Activated naive CD8-positive, alpha-beta T cell treated with anti-CD3 and anti-CD28 coated beads for 36 hours (primary cell): Measurements from ENCODE around the gene ROBO1. TPM values are rescaled to one million over a fixed set of nuclear protein-coding genes. Genes with fewer than 3 reads are reported as not detected.

Experiments used
- DNase-seq: peaks from one replicate; pipeline ENCODE4 v3.0.0; 2021
- H3K27ac Mint-ChIP-seq: one replicate; pipeline ENCODE4 v1.8.0; 2022; ENCODE audit warnings: mild to moderate bottlenecking, moderate library complexity, mixed read lengths
- H3K27me3 Mint-ChIP-seq: one replicate; pipeline ENCODE4 v1.8.0; 2022; ENCODE audit warnings: mild to moderate bottlenecking, mixed read lengths
- H3K36me3 Mint-ChIP-seq: one replicate; pipeline ENCODE4 v1.8.0; 2021; ENCODE audit warnings: mild to moderate bottlenecking, mixed read lengths
- H3K4me1 Mint-ChIP-seq: one replicate; pipeline ENCODE4 v1.8.0; 2021; ENCODE audit warnings: mixed read lengths
- H3K4me3 Mint-ChIP-seq: one replicate; pipeline ENCODE4 v1.8.0; 2022; ENCODE audit warnings: mild to moderate bottlenecking, moderate library complexity, mixed read lengths
- H3K9me3 Mint-ChIP-seq: one replicate; pipeline ENCODE4 v1.8.0; 2022; ENCODE audit warnings: mixed read lengths
- total RNA-seq, 2 experiments: library from RNA; stranded (reverse); gene quantifications; one replicate each; pipeline ENCODE4 v1.2.3, GENCODE V29; 2021

The ROBO1 gene
- total RNA-seq, 2 experiments from 2014 or later = 13.8 to 16.5 TPM

- H3K27me3 Mint-ChIP-seq = no peaks in the 10 kb centered on the region
- no peaks in the 10 kb centered on the region for H3K36me3 Mint-ChIP-seq
- no peaks in the 10 kb centered on the region for H3K4me1 Mint-ChIP-seq
- no peak overlapping the region for H3K4me3 Mint-ChIP-seq
- DNase-seq = no peak
- H3K27ac Mint-ChIP-seq = no peak overlapping the region
- peaks cover 1% of the 10 kb centered on the region for H3K9me3 Mint-ChIP-seq
Measured at GRCh38 chr3:79367803-79368202, 400.0 kb downstream of the ROBO1 start.

DNA sequence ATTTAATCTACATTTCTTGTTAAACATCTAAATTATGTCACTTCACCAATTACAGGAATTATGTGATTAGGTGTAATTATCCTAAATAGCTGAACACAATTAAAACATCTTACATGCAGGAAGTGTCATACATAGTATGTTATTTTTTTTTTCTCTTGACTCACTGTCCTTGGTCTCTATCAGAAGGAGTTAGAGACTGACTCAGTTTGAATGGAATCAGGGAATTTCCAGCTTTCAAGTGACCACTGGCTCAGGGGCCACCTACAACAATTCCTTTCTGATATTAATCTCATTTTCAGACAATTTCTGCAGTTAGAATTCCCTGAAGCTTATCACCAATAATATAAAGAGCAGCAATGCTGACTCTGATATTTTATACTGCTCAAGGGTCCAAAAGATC, 400.7 kb downstream of the ROBO1 start:
- no peaks in the 10 kb centered on the region for H3K4me1 Mint-ChIP-seq
- H3K4me3 Mint-ChIP-seq = no peak overlapping the region
- DNase-seq = no peak
- peaks cover 1% of the 10 kb centered on the region for H3K9me3 Mint-ChIP-seq
- no peaks in the 10 kb centered on the region for H3K27me3 Mint-ChIP-seq
- no peaks in the 10 kb centered on the region for H3K36me3 Mint-ChIP-seq
- no peak overlapping the region for H3K27ac Mint-ChIP-seq

GRCh38 chr3:79366414-79366813, 401.4 kb downstream of the ROBO1 start:
- no peak for DNase-seq
- Mint-ChIP-seq H3K27me3 (no peaks in the 10 kb centered on the region), H3K4me1 (no peaks in the 10 kb centered on the region), H3K27ac (no peak overlapping the region), H3K9me3 (peaks cover 1% of the 10 kb centered on the region), H3K4me3 (no peak overlapping the region), H3K36me3 (no peaks in the 10 kb centered on the region)

- Mint-ChIP-seq H3K9me3 (peaks cover 1% of the 10 kb centered on the region), H3K36me3 (no peaks in the 10 kb centered on the region)
Measured at GRCh38 chr3:79364784-79365183, 403.0 kb downstream of the ROBO1 start.

GRCh38 chr3:79362571-79363270, 405.1 kb downstream of the ROBO1 start:
- DNase-seq = no peak
- Mint-ChIP-seq H3K4me1 (no peaks in the 10 kb centered on the region), H3K9me3 (peaks cover 1% of the 10 kb centered on the region), H3K36me3 (no peaks in the 10 kb centered on the region), H3K4me3 (no peak overlapping the region), H3K27me3 (no peaks in the 10 kb centered on the region), H3K27ac (no peak overlapping the region)

More at GRCh38 chr3:79364784-79365183, 403.0 kb downstream of the ROBO1 start:
- no peak overlapping the region for H3K27ac Mint-ChIP-seq
- H3K4me3 Mint-ChIP-seq = no peak overlapping the region
- no peaks in the 10 kb centered on the region for H3K4me1 Mint-ChIP-seq
- no peaks in the 10 kb centered on the region for H3K27me3 Mint-ChIP-seq
- DNase-seq = no peak

DNA sequence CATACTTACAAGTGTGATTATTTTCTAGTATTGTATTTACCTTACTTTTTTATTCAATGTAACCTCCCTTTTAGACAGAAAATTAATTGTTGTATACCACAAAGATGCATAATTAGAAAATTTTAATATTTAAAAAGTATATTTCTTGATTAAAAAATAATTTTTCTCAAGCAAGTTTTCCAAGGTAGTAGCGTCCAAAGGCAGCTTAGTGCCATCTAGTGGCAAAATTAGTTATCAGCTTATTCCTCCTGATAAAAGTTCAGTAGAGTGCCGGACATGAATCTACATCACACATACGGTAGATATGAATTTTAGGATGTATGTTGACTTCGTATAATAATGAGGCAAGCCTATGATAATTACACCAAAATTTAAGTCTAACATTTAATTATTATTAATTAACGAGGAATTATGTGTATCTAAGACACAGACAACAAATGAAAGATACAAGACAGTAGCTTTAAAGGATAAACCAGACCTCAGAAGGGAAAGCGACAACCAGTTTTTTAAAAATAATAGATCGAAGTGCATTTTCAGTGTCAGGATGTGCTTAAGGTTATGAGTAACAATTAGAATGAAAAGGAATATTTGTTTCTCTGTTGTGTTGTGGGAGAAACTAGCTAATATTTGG, 405.9 kb downstream of the ROBO1 start:
- Mint-ChIP-seq H3K27ac (no peak overlapping the region), H3K27me3 (no peaks in the 10 kb centered on the region), H3K4me1 (no peaks in the 10 kb centered on the region), H3K4me3 (no peak overlapping the region), H3K9me3 (peaks cover 1% of the 10 kb centered on the region), H3K36me3 (no peaks in the 10 kb centered on the region)
- DNase-seq = no peak

DNA sequence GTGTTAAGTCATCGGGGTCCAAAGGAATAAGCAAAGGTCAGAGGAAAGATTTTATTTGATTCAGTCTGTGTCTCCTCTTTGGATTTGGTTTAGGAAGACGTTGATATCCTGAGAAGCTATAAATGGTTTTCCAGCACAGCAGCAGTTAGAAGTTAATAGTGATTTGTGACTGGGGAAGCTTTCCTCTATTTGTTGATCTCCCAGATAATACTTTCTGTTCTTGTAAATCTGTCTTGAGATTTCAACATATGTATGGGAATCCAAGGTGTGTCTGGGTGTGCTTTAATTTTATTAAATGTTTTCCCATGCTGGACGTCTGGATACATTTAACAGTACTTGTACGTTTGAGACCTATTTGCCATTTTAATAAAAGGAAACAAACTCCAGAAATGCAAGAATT, 409.5 kb downstream of the ROBO1 start:
- H3K27me3 Mint-ChIP-seq = no peaks in the 10 kb centered on the region
- H3K4me1 Mint-ChIP-seq = no peaks in the 10 kb centered on the region
- H3K36me3 Mint-ChIP-seq = no peaks in the 10 kb centered on the region
- H3K27ac Mint-ChIP-seq = no peak overlapping the region
- H3K4me3 Mint-ChIP-seq = no peak overlapping the region
- no peak for DNase-seq
- H3K9me3 Mint-ChIP-seq = no peaks in the 10 kb centered on the region

GRCh38 chr3:79354179-79354688, 413.6 kb downstream of the ROBO1 start:
- no peak for DNase-seq
- H3K4me1 Mint-ChIP-seq = no peaks in the 10 kb centered on the region
- no peaks in the 10 kb centered on the region for H3K9me3 Mint-ChIP-seq
- H3K27ac Mint-ChIP-seq = no peak overlapping the region
- H3K27me3 Mint-ChIP-seq = no peaks in the 10 kb centered on the region
- no peak overlapping the region for H3K4me3 Mint-ChIP-seq
- no peaks in the 10 kb centered on the region for H3K36me3 Mint-ChIP-seq

DNA sequence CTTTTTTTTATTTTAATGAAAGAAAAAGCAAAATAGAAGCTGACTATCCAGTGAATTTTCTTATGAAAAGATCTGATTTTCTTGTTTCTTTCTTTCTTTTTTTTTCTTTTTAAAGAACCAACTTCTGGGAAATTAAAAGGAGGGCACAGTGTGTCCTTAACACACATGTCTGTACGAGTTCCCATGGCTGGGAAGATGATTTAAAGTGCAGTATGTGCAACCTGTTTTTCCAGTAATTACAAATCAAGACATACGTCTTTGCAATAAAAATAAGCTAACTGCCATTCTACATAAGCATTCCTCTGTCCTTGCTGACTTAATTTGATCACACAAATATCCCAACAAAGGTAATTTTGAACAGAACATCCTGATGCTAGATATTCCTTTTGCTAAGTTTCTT, 416.1 kb downstream of the ROBO1 start:
- Mint-ChIP-seq H3K36me3 (no peaks in the 10 kb centered on the region), H3K4me1 (no peaks in the 10 kb centered on the region), H3K4me3 (no peak overlapping the region), H3K27me3 (no peaks in the 10 kb centered on the region), H3K27ac (no peak overlapping the region), H3K9me3 (no peaks in the 10 kb centered on the region)
- DNase-seq = no peak

DNA sequence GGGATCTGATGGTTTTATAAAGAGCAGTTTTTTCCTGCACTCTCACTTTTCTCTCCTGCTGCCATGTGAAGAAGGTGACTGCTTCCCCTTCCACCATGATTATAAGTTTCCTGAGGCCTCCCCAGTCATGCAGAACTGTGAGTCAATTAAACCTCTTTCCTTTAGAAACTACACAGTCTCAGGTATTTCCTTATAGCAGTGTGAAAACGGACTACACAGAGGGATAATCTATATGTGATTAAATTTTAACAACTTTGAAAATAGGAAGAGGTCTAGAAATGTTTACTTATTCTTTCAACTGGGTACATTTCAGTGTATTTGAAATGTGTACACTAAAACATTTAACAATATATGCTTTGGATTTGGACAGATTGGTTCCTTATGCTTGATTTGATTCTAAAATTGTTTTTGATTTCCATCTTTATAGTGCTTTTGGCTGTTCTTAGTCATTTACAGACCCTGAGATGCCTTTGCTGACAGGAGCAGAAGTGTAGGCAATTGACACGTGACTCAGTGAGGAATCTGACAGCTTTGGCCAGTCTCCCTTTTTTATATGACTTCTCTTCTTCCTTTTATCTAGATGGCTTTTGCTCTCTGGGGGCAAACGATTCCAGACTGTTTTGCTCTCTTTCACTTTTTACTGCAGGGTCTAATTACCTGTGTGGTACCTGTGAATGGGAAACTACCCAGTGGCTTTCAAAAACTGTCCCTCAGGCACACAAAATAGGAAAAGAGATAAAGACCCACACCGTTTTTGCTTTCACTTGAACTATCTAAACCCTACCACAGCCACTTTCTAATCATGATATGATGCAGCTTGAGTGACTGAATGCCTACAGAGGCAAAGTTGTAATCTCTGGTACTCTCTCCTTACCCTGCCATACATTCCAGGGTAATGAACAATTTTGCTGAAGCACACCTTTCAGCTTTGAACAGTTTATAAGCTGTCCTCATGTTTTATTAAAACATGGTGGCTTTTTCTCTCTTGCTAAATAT, 422.6 kb downstream of the ROBO1 start:
- Mint-ChIP-seq H3K36me3 (no peaks in the 10 kb centered on the region), H3K27me3 (no peaks in the 10 kb centered on the region), H3K9me3 (no peaks in the 10 kb centered on the region), H3K4me3 (no peak overlapping the region), H3K27ac (no peak overlapping the region), H3K4me1 (no peaks in the 10 kb centered on the region)
- DNase-seq = no peak

- Mint-ChIP-seq H3K36me3 (no peaks in the 10 kb centered on the region), H3K27ac (no peak overlapping the region), H3K9me3 (no peaks in the 10 kb centered on the region)
Measured at GRCh38 chr3:79341961-79342360, 425.8 kb downstream of the ROBO1 start.

DNA sequence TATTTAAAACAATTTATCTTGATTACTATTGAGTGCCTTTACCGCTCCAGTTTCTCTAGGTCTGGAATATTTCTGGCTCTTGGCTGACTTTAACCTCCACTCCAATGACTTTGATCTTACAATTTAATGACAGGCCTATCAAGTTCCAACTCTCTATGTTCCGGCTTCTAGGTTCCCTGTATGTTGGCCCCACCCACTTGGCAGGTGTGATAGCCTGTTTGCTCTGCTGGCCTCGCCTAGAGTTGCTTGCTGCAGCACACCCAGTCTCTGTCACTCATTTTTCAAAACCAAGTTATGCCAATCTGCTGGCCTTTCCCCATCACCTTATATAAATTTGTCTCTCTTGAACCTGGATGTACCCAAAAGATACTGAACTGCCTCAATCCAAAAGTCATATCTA, 428.0 kb downstream of the ROBO1 start:
- no peak overlapping the region for H3K27ac Mint-ChIP-seq
- DNase-seq = no peak
- H3K4me1 Mint-ChIP-seq = no peaks in the 10 kb centered on the region
- H3K9me3 Mint-ChIP-seq = no peaks in the 10 kb centered on the region
- no peaks in the 10 kb centered on the region for H3K27me3 Mint-ChIP-seq
- no peaks in the 10 kb centered on the region for H3K36me3 Mint-ChIP-seq
- H3K4me3 Mint-ChIP-seq = no peak overlapping the region

More at GRCh38 chr3:79341961-79342360, 425.8 kb downstream of the ROBO1 start:
- Mint-ChIP-seq H3K27me3 (no peaks in the 10 kb centered on the region), H3K4me3 (no peak overlapping the region), H3K4me1 (no peaks in the 10 kb centered on the region)
- DNase-seq = no peak

DNA sequence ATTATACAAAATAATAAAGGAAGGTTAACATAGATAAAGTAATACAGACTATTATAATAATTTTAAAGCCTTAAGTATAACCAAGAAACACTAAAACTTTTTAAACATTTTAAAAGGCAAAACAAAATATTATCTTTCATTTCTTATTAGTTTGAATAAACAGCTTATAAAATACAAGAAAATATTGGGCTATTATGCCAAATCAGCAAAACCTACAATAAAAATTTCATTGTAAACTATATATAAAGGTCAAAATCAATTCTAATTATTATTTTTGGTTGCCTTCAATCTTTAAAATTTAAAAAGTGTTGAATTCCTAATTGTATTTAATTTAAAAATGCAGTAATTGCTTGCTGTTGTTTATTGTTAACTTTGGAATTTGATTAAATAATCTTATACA, 430.0 kb downstream of the ROBO1 start:
- H3K9me3 Mint-ChIP-seq = peaks cover 2% of the 10 kb centered on the region
- H3K4me1 Mint-ChIP-seq = no peaks in the 10 kb centered on the region
- H3K27me3 Mint-ChIP-seq = no peaks in the 10 kb centered on the region
- DNase-seq = no peak
- no peaks in the 10 kb centered on the region for H3K36me3 Mint-ChIP-seq
- H3K27ac Mint-ChIP-seq = no peak overlapping the region
- no peak overlapping the region for H3K4me3 Mint-ChIP-seq

- H3K27ac Mint-ChIP-seq = no peak overlapping the region
- H3K4me3 Mint-ChIP-seq = no peak overlapping the region
- H3K4me1 Mint-ChIP-seq = no peaks in the 10 kb centered on the region
- H3K9me3 Mint-ChIP-seq = peaks cover 2% of the 10 kb centered on the region
- H3K27me3 Mint-ChIP-seq = no peaks in the 10 kb centered on the region
- no peaks in the 10 kb centered on the region for H3K36me3 Mint-ChIP-seq
- DNase-seq = no peak
Measured at GRCh38 chr3:79329154-79329553, 438.6 kb downstream of the ROBO1 start.

GRCh38 chr3:79326642-79327041, 441.2 kb downstream of the ROBO1 start:
- Mint-ChIP-seq H3K36me3 (no peaks in the 10 kb centered on the region), H3K4me3 (no peak overlapping the region), H3K9me3 (no peaks in the 10 kb centered on the region), H3K27me3 (no peaks in the 10 kb centered on the region), H3K27ac (no peak overlapping the region), H3K4me1 (no peaks in the 10 kb centered on the region)
- no peak for DNase-seq
